HG03108 (cell line): ENCODE results near the gene WWOX.
"Not testable (repeated sequence)": the region's sequence is repeated elsewhere in the genome, so short reads cannot be mapped to it uniquely, and the experiment has no call there.

ENCODE experiments used
- ATAC-seq: cut with Tn5 transposase; IDR thresholded peaks from one replicate; pipeline ENCODE4 v1.9.1; 2021; ENCODE audit warnings: moderate library complexity; ENCODE audit not compliant: unreplicated experiment

The WWOX gene

GRCh38 chr16:79036541-79036940 is 937.1 kb downstream of the WWOX start:
- no peak for ATAC-seq

DNA sequence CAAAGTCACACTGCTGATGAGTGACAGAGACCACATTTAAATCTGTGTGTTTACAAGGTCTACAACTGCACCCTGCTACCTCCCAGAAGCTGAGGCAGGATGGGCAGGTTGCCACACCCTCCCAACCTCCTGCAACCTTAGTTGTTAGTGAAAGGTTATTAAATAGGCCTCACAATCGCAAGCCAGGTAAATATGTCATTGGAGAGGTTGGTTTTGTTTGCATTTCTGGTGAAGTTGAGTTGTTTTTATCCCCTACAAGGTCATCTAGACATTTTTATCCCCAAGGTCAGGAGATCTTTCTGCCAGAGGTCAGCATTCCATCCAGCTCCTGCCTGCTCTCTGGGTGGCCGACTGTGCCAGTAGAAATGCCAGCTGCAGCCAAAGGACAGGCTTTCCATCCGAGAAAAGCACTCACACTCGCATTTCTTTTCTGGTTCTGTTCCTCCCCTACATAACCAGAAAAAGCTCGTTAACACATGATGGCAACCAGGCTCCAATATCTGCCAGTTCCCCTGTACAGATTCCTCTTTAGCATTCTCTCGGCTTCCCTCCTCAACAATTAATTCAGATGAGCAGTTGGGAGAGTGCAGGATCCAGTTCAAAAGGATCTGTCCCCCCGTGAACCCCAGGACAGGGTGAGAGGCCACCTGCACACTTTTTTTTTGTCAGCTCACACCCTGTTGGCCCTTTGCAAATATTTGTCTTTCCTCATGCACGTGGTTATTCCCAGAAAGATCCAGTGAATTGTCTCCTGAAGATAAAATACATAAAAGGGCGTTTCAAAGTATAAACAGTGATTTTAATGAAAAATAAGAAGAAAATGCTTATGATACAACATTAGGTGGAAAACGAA is 938.3 kb downstream of the WWOX start:
- no peak for ATAC-seq

- no peak for ATAC-seq
These were observed 941.8 kb downstream of the WWOX start for GRCh38 chr16:79041206-79041605.

GRCh38 chr16:79042141-79042540 is 942.7 kb downstream of the WWOX start:
- no peak for ATAC-seq

GRCh38 chr16:79042886-79043285 is 943.4 kb downstream of the WWOX start:
- no peak for ATAC-seq

DNA sequence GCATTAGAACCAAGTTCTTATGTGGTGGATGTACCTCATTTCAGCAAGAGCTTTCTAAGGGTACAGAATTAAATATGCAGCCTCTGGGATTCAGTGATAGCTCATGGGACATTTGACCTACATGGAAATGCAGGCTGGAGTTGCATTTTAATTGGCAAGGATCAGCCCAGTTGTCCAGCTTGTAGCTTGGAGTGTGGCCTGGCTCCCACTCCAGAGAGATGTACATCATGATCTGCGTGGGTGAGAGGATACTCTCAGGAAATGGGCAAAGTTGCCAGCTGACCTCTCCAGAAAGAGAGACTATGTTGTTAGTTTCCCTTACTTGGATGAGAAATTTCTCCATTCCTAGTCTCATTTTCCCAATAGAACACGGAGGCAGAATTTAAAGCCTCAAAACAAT is 945.7 kb downstream of the WWOX start:
- ATAC-seq: no peak

- ATAC-seq: no peak
These were observed 947.9 kb downstream of the WWOX start for GRCh38 chr16:79047337-79047736.

DNA sequence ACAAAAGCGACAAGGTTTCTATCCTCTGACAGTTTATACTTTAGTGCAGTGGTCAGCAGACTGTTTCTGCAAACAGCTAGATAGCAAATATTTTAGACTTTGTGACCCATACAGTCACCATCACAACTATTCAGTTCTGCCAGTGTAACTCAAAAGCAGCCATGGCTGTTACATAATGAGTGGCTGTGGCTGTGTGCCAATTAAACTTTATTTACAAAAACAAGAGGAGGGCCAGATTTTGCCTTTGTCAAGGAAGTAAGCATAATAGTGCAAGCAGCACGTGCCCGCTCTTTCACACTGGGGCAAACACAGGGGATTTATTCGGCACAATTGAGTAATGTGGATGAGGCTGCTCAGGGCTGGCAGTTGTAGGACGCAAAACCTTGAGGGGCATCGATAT is 949.6 kb downstream of the WWOX start:
- no peak for ATAC-seq

GRCh38 chr16:79050063-79050462 is 950.6 kb downstream of the WWOX start:
- no peak for ATAC-seq

DNA sequence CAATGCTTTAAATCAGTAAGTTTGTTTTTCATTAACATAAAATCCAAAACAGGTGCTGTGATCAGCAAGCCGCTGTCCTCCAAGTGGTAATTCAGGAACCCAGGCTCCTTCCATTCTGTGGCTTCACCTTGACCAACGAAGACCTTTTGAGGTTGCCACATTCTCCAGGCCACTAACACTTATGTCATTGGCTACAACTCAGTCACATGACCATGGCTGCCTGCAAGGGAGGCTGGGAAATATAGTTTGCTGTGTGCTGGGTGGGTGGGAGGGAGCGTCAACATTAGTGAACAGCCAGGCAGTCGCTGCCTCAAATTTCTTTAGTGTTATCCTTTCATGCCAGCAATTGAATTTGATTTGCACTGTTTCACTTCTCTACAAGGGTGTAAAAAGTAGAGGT is 951.9 kb downstream of the WWOX start:
- no peak for ATAC-seq

- ATAC-seq: not testable (repeated sequence)
These were observed 952.7 kb downstream of the WWOX start for GRCh38 chr16:79052198-79052597.

GRCh38 chr16:79053577-79053976 is 954.1 kb downstream of the WWOX start:
- ATAC-seq: no peak

- ATAC-seq: no peak
These were observed 954.9 kb downstream of the WWOX start for GRCh38 chr16:79054211-79054984.

DNA sequence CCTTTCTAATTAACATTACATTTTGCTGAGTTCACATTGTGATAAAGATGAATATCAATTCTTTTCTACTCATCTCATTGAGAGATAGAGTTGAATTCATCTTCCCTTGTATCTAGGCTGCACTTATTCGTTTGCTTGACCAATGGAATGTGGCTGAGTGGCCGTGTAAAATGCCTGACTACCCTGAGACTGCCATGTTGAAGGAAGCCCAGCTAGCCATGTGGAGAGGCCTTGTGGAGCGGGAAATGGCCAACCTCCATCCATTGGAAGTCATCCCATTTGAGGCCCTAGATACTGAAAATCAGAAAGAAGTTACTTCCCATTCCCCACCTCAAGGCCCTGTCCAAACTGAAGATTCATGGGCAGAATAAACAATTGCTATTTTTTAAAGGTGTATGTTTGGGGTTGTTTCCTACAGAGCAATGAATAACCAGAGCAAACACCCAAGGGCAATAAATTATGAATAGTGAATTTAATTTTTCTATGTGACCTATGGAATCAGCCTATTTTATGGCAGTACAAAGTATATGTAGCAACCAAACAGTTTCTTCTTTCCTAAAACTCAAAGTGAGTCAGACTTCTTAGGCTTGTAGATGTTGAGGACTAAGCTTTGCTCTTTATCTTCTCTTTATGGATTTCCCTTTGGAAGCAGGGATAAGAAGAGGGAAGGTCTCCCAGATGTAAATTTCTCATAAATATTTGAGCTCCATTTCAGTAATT is 956.0 kb downstream of the WWOX start:
- no peak for ATAC-seq

GRCh38 chr16:79061181-79061580 is 961.7 kb downstream of the WWOX start:
- ATAC-seq: no peak

GRCh38 chr16:79062336-79062735 is 962.9 kb downstream of the WWOX start:
- no peak for ATAC-seq

- ATAC-seq: no peak
These were observed 963.4 kb downstream of the WWOX start for GRCh38 chr16:79062821-79063220.

- ATAC-seq: no peak
These were observed 965.0 kb downstream of the WWOX start for GRCh38 chr16:79064256-79064972.

DNA sequence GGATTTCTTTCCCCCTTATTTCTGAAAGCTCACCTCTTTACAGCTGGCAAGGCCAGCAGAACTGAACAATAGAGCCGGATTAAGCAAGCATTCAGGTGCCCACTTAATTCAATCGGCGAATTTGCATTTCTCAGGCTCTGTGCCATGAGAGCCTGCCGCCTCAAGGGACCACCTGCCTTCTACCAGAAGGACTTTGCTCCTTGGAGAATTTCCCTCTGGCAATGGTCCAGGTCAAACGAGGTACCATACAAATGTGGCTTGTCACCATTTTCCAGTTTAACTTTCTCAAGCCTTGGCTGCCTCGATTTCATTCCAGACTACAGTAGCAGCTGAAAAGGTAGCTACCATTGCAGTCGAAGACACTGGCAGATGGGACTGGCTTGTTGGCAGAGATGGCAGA is 967.1 kb downstream of the WWOX start:
- ATAC-seq: no peak

DNA sequence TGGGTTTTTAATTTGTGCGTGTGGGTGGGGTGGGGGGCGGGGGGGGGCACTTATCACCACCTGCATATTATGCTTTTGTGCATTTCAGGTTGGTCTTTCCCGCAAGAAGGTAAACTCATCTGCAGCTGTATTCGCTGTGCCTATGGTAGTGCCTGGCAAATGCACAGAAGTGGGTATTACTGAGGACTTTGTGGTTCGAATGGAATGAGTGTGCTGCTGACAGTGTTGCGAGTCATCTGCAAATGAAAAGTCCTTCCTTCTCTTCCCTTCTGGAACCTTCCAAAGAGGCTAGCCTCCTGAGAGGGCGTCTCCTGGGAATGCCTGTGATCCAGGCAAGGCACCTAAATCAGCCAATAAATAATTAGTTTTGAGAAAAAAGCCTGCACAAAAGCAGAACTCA is 968.1 kb downstream of the WWOX start:
- no peak for ATAC-seq

DNA sequence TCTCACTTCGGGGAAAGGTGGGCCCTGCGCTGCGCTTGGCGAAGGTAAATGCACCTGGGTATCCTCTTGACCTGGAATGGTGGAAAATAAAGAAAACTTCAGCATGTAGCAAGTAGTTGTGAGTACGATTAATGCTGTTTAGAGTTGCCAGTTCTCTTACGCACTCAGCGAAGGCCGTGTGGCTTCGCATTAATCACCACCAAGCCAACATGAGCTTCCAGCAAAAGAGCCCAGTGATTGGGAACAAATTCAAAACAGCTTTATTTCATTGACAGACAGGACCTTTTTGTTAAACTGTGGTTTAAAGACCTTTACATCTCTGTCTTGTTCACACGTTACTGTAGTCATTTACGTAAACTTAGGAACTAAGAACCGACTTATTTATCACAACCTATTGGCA is 969.7 kb downstream of the WWOX start:
- ATAC-seq: no peak
